Caco-2 (cell line): ENCODE measurements around the gene KLRG1. TPM values are rescaled to one million over a fixed set of nuclear protein-coding genes. Genes with fewer than 3 reads are reported as not detected.
A peak's percentile ranks its signal among the peaks of the same experiment; 100 is the strongest.

Experiments
- BruUV-seq: library from RNA; stranded (reverse); fragments of 400-500 nt; replicated peaks from 2 replicates; lab custom pipeline; 2021; lab: Mats Ljungman, UMichigan
- CTCF ChIA-PET: fragments of 300-600 bp; sonication (Branson Sonifier 250); formaldehyde crosslinking; loops from one replicate; lab custom pipeline; 2022; ENCODE audit warnings: antibody characterized with exemption; lab: Charles Lee
- POLR2A ChIA-PET: fragments of 300-600 bp; sonication (Branson Sonifier 250); formaldehyde crosslinking; loops from one replicate; lab custom pipeline; 2022; ENCODE audit warnings: antibody characterized with exemption; lab: Charles Lee
- DNase-seq, 2 experiments: peaks; one replicate each; pipeline versions ENCODE4 v3.0.0 to v3.0.0-alpha.2; 2020 to 2022
- H3K27me3 ChIP-seq: replicated peaks from 2 replicates; pipeline ENCODE4 v1.6.0; 2011; ENCODE audit warnings: low read length; ENCODE audit not compliant: control insufficient read depth, insufficient read depth
- H3K36me3 ChIP-seq: 2 replicates; pipeline ENCODE4 v1.5.1; 2011; ENCODE audit warnings: low read length; ENCODE audit not compliant: control insufficient read depth, insufficient read depth
- H3K4me1 ChIP-seq: fragments of 250-450 bp; sonication (Bioruptor Pico); 2 replicates; pipeline ENCODE4 v1.5.1; 2020; ENCODE audit warnings: mild to moderate bottlenecking
- H3K4me3 ChIP-seq: 2 replicates; pipeline ENCODE4 v1.5.1; 2011; ENCODE audit warnings: low read depth, mild to moderate bottlenecking, control low read depth, low read length
- H3K9me3 ChIP-seq: fragments of 250-450 bp; sonication (Bioruptor Pico); 2 replicates; pipeline ENCODE4 v1.5.1; 2020; ENCODE audit warnings: mild to moderate bottlenecking, moderate library complexity
- H3K27ac Mint-ChIP-seq: one replicate; pipeline ENCODE4 v1.8.0; 2022; ENCODE audit warnings: mixed read lengths; ENCODE audit not compliant: unreplicated experiment
- H3K27me3 Mint-ChIP-seq: one replicate; pipeline ENCODE4 v1.8.0; 2022; ENCODE audit warnings: mixed read lengths; ENCODE audit not compliant: insufficient read depth, unreplicated experiment
- H3K36me3 Mint-ChIP-seq: one replicate; pipeline ENCODE4 v1.8.0; 2022; ENCODE audit warnings: mild to moderate bottlenecking, mixed read lengths; ENCODE audit not compliant: insufficient read depth, unreplicated experiment
- H3K4me1 Mint-ChIP-seq: one replicate; pipeline ENCODE4 v1.8.0; 2022; ENCODE audit warnings: low read depth, mixed read lengths; ENCODE audit not compliant: unreplicated experiment
- H3K4me3 Mint-ChIP-seq: one replicate; pipeline ENCODE4 v1.8.0; 2022; ENCODE audit warnings: mild to moderate bottlenecking, moderate library complexity, mixed read lengths; ENCODE audit not compliant: unreplicated experiment
- H3K9me3 Mint-ChIP-seq: one replicate; pipeline ENCODE4 v1.8.0; 2022; ENCODE audit warnings: mixed read lengths; ENCODE audit not compliant: unreplicated experiment
- intact Hi-C: fragments of 100-400 bp; cut with micrococcal nuclease; formaldehyde crosslinking; loops from one replicate; pipeline ENCODE4 v1.10.0; 2022; ENCODE audit not compliant: unreplicated experiment
- total RNA-seq: library from RNA; stranded (reverse); gene quantifications from 2 replicates; pipeline ENCODE4 v1.2.3, GENCODE V29; 2022
- TF ChIP-seq, protein P1 (sequence below), 2 experiments: fragments of 200-600 bp in 1 of 2; IDR thresholded peaks; 1 replicate in 1 of 2; 2 replicates in 1 of 2; pipeline versions ENCODE4 v1.5.1 to v1.8.0; 2011 to 2022; ENCODE audit warnings: antibody characterized with exemption in 1 of 2, control low read depth in 1 of 2, inconsistent platforms in 1 of 2, low read depth in 1 of 2, low read length in 1 of 2, mild to moderate bottlenecking in 1 of 2, moderate library complexity in 1 of 2; ENCODE audit not compliant: insufficient read depth in 1 of 2, severe bottlenecking in 1 of 2, unreplicated experiment in 1 of 2

KLRG1 gene
- total RNA-seq, 1 experiment from 2014 or later: 1.2 TPM

DNA sequence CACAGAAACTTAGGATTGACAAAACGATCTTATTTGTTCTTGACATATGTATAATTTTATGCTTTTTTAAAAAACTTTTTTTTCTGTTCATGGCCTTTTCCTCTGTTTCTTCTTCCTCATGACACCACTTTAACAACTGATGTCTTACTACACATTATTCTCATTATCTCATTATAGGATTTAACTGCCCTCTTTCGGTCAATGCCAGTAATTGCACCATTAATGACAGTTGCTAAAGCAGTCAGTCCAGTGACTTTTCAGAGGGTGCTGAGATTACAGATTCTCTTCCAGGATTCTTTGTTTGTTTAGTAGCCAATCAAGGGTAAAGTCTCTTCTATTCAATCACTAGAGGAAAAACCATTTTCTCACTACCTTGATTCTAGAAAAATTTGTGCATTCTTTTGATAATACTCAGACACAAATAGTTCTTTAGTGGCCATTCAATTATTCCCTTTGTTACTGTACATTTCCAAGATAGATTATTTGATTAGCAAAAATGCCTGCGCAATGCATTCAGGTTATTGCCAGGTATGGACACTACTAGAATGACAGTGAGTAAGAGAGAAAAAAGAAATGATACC is 50.1 kb downstream of the KLRG1 start:
- no TSS peak for BruUV-seq
- H3K27ac Mint-ChIP-seq: no peak overlapping the region
- H3K4me3 Mint-ChIP-seq: no peak overlapping the region

GRCh38 chr12:9040484-9041186 is 51.3 kb downstream of the KLRG1 start:
- Mint-ChIP-seq H3K27ac (no peak overlapping the region), H3K27me3 (peaks cover 16% of the 10 kb centered on the region), H3K4me3 (no peak overlapping the region), H3K36me3 (no peaks in the 10 kb centered on the region), H3K9me3 (peaks cover 10% of the 10 kb centered on the region), H3K4me1 (no peaks in the 10 kb centered on the region)
- POLR2A ChIA-PET: no interaction called here
- Histone ChIP-seq H3K9me3 (0 out of 2 replicates have a peak, but pooled peaks cover 4% of the 10 kb centered on the region), H3K4me1 (no peaks in the 10 kb centered on the region), H3K36me3 (no peaks in the 10 kb centered on the region), H3K27me3 (0 out of 2 replicates have a peak, but pooled peaks cover 1% of the 10 kb centered on the region), H3K4me3 (no peak overlapping the region)
- CTCF ChIA-PET: interaction anchor here (1.2 kb wide), 1 partner anchor 9 kb away, joined by 6 read pairs; no protein-coding TSS in a partner anchor
- no TSS peak for BruUV-seq
- TF ChIP-seq, protein P1, sequence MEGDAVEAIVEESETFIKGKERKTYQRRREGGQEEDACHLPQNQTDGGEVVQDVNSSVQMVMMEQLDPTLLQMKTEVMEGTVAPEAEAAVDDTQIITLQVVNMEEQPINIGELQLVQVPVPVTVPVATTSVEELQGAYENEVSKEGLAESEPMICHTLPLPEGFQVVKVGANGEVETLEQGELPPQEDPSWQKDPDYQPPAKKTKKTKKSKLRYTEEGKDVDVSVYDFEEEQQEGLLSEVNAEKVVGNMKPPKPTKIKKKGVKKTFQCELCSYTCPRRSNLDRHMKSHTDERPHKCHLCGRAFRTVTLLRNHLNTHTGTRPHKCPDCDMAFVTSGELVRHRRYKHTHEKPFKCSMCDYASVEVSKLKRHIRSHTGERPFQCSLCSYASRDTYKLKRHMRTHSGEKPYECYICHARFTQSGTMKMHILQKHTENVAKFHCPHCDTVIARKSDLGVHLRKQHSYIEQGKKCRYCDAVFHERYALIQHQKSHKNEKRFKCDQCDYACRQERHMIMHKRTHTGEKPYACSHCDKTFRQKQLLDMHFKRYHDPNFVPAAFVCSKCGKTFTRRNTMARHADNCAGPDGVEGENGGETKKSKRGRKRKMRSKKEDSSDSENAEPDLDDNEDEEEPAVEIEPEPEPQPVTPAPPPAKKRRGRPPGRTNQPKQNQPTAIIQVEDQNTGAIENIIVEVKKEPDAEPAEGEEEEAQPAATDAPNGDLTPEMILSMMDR (IDR thresholded peaks at IDR 0.05; ENCODE audit: insufficient read depth in 1 of 2, low read depth in 1 of 2, low read length in 1 of 2, severe bottlenecking in 1 of 2, unreplicated experiment in 1 of 2): no peak
- no peak for DNase-seq
- intact Hi-C loops: loop anchor here (10.0 kb wide), 1 partner anchor 386 kb away; no protein-coding TSS in a partner anchor

More for the DNA sequence above, 50.1 kb downstream of the KLRG1 start:
- Mint-ChIP-seq H3K36me3 (no peaks in the 10 kb centered on the region), H3K4me1 (no peaks in the 10 kb centered on the region), H3K9me3 (peaks cover 7% of the 10 kb centered on the region), H3K27me3 (peaks cover 14% of the 10 kb centered on the region)
- CTCF ChIA-PET: interaction anchor here (0.8 to 2.9 kb wide), 4 partner anchors 10 to 358 kb away, joined by 3 to 15 read pairs (median 6); partner anchors contain the start of gene M6PR
- Histone ChIP-seq H3K27me3 (0 out of 2 replicates have a peak, but pooled peaks cover 1% of the 10 kb centered on the region), H3K9me3 (no peaks in the 10 kb centered on the region), H3K4me1 (no peaks in the 10 kb centered on the region), H3K4me3 (no peak overlapping the region), H3K36me3 (no peaks in the 10 kb centered on the region)
- POLR2A ChIA-PET: no interaction called here
- peak in 1 of 2 experiments; percentile 55 for DNase-seq
- TF ChIP-seq, protein P1 (IDR thresholded peaks at IDR 0.05; ENCODE audit: insufficient read depth in 1 of 2, low read depth in 1 of 2, low read length in 1 of 2, severe bottlenecking in 1 of 2, unreplicated experiment in 1 of 2): peak; percentile 70 to 89
- intact Hi-C loops: loop anchor here (1.0 to 5.0 kb wide), 5 partner anchors 89 to 497 kb away; partner anchors contain the start of genes CLEC4E and PHC1

GRCh38 chr12:9041321-9041720 is 52.0 kb downstream of the KLRG1 start:
- Mint-ChIP-seq H3K9me3 (peaks cover 9% of the 10 kb centered on the region), H3K4me3 (no peak overlapping the region), H3K27me3 (peaks cover 20% of the 10 kb centered on the region), H3K4me1 (no peaks in the 10 kb centered on the region), H3K36me3 (no peaks in the 10 kb centered on the region), H3K27ac (no peak overlapping the region)
- TF ChIP-seq, protein P1 (IDR thresholded peaks at IDR 0.05; ENCODE audit: insufficient read depth in 1 of 2, low read depth in 1 of 2, low read length in 1 of 2, severe bottlenecking in 1 of 2, unreplicated experiment in 1 of 2): no peak
- ChIA-PET CTCF (interaction anchor here (1.2 kb wide), 1 partner anchor 8 kb away, joined by 6 read pairs; no protein-coding TSS in a partner anchor), POLR2A (no interaction called here)
- no TSS peak for BruUV-seq
- Histone ChIP-seq H3K27me3 (0 out of 2 replicates have a peak, but pooled peaks cover 1% of the 10 kb centered on the region), H3K4me1 (no peaks in the 10 kb centered on the region), H3K36me3 (no peaks in the 10 kb centered on the region), H3K9me3 (0 out of 2 replicates have a peak, but pooled peaks cover 4% of the 10 kb centered on the region), H3K4me3 (no peak overlapping the region)
- no peak for DNase-seq
- intact Hi-C loops: loop anchor here (10.0 kb wide), 1 partner anchor 387 kb away; no protein-coding TSS in a partner anchor
